Mucosa of rectum (tissue), 2 donors: ENCODE measurements around the gene ZEB2.
A peak's percentile ranks its signal among the peaks of the same experiment; 100 is the strongest.

Experiments used
- H3K27ac ChIP-seq, 2 donors: one replicate each; pipeline ENCODE4 v1.7.0; 2013; ENCODE audit warnings: inconsistent platforms in 2 of 2, low read depth in 2 of 2, low read length in 2 of 2
- H3K27me3 ChIP-seq, 2 donors: one replicate each; pipeline ENCODE4 v1.7.0; 2013; ENCODE audit warnings: low read length in 2 of 2; ENCODE audit not compliant: control insufficient read depth in 2 of 2, insufficient read depth in 2 of 2
- H3K36me3 ChIP-seq, 2 donors: one replicate each; pipeline ENCODE4 v1.7.0; 2013; ENCODE audit warnings: low read length in 2 of 2; ENCODE audit not compliant: control insufficient read depth in 2 of 2, insufficient read depth in 2 of 2
- H3K4me1 ChIP-seq, 2 donors: one replicate each; pipeline ENCODE4 v1.7.0; 2013; ENCODE audit warnings: low read length in 2 of 2, mild to moderate bottlenecking in 1 of 2; ENCODE audit not compliant: control insufficient read depth in 2 of 2, insufficient read depth in 2 of 2
- H3K4me3 ChIP-seq, 2 donors: one replicate each; pipeline ENCODE4 v1.7.0; 2013; ENCODE audit warnings: low read length in 2 of 2
- H3K9ac ChIP-seq, 2 donors: one replicate each; pipeline ENCODE4 v1.7.0; 2013; ENCODE audit warnings: low read length in 2 of 2, low read depth in 1 of 2, mild to moderate bottlenecking in 1 of 2
- H3K9me3 ChIP-seq, 2 donors: one replicate each; pipeline ENCODE4 v1.7.0; 2013; ENCODE audit warnings: low read length in 2 of 2; ENCODE audit not compliant: control insufficient read depth in 2 of 2
- donor health status: healthy.
- donor health status: Normal muscosa, but diverticular disease.

ZEB2 gene

GRCh38 chr2:144454466-144455287 is 65.2 kb downstream of the ZEB2 start:
- H3K27ac ChIP-seq = peak overlapping the region in 1 of 2 donors; percentile 5
- H3K9me3 ChIP-seq = no peaks in the 10 kb centered on the region
- peaks cover 0 to 6% of the 10 kb centered on the region in 2 donors for H3K4me1 ChIP-seq
- peaks cover 9 to 34% of the 10 kb centered on the region in 2 donors for H3K27me3 ChIP-seq
- peak overlapping the region in 1 of 2 donors; percentile 1 for H3K9ac ChIP-seq
- H3K4me3 ChIP-seq = peak overlapping the region in 1 of 2 donors; percentile 10
- H3K36me3 ChIP-seq = no peaks in the 10 kb centered on the region

GRCh38 chr2:144453486-144454158 is 66.3 kb downstream of the ZEB2 start:
- H3K4me3 ChIP-seq = no peak overlapping the region
- H3K9me3 ChIP-seq = no peaks in the 10 kb centered on the region
- no peak overlapping the region for H3K9ac ChIP-seq
- peaks cover 9 to 44% of the 10 kb centered on the region in 2 donors for H3K27me3 ChIP-seq
- H3K27ac ChIP-seq = no peak overlapping the region
- H3K4me1 ChIP-seq = peaks cover 4 to 8% of the 10 kb centered on the region in 2 donors
- no peaks in the 10 kb centered on the region for H3K36me3 ChIP-seq

- H3K36me3 ChIP-seq = no peaks in the 10 kb centered on the region
- peak overlapping the region in 1 of 2 donors; percentile 57 for H3K27ac ChIP-seq
- peaks cover 9 to 42% of the 10 kb centered on the region in 2 donors for H3K27me3 ChIP-seq
- no peak overlapping the region for H3K4me3 ChIP-seq
- no peak overlapping the region for H3K9ac ChIP-seq
- H3K9me3 ChIP-seq = no peaks in the 10 kb centered on the region
- H3K4me1 ChIP-seq = peaks cover 5 to 8% of the 10 kb centered on the region in 2 donors
These were observed 67.0 kb downstream of the ZEB2 start for GRCh38 chr2:144452989-144453336.

DNA sequence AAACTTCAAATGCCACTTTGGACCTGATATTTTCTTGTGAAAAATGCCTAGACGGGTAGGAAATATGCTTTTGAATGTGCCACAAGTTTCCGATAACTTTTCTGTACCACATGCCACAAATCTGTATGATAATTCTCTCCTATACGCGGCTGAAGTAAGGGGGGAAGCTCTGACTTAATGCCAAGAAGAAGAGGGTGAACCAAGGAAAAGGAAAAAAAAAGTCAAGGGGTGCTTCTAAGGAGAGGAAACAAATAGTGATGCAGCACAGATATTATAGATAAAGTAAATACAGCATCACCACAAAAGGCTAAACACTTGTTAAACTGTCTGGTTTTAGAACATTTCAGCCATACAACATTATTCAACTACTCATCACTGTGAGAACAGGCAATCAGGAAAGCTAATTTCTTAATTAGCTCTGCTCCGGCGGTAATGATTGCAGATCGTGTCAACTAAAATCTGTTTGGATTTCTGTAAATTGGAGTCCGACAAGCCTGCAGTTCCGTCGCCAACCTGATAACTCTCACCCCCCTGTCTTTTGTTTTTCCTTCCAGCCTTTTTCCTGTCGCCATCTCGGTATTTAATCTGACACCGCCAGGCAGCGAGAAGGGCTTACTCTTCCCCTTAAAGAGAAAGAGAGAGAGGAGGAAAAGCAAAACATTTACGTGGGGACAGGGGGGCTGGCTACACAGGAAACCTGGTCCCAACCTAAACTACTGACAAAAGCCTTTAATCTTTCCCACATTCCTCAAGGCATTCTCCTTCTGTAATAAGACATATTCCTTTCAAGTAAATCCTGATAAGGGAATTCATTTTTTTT is 67.5 kb downstream of the ZEB2 start:
- H3K27ac ChIP-seq = peak overlapping the region in 1 of 2 donors; percentile 57
- peak overlapping the region in 1 of 2 donors; percentile 20 for H3K9ac ChIP-seq
- H3K4me1 ChIP-seq = peaks cover 5 to 8% of the 10 kb centered on the region in 2 donors
- no peak overlapping the region for H3K4me3 ChIP-seq
- H3K27me3 ChIP-seq = peaks cover 8 to 40% of the 10 kb centered on the region in 2 donors
- H3K36me3 ChIP-seq = no peaks in the 10 kb centered on the region
- H3K9me3 ChIP-seq = no peaks in the 10 kb centered on the region

DNA sequence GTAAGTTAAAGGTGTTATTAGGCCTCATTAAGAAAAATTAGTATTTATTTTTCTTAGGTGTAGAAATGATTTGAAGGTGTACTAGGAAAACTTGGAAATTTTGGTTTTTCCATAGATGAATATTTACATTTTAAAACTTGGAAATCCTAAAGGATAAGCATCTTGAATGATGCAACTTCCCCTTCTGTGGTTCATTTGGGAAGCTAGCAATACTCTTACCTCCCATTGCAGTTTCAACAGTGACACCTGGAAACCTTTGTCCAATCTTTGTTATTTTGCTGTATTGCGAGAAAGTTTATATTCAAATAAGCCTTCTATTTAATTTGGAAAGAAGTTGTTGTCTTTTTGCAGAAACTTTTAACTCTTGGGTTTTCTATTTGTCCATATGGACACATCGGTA is 68.5 kb downstream of the ZEB2 start:
- Histone ChIP-seq H3K27me3 (peaks cover 2 to 36% of the 10 kb centered on the region in 2 donors), H3K4me3 (no peak overlapping the region), H3K36me3 (no peaks in the 10 kb centered on the region), H3K9ac (no peak overlapping the region), H3K4me1 (peaks cover 5 to 8% of the 10 kb centered on the region in 2 donors), H3K27ac (no peak overlapping the region), H3K9me3 (no peaks in the 10 kb centered on the region)

- peaks cover 2 to 5% of the 10 kb centered on the region in 2 donors for H3K4me1 ChIP-seq
- no peak overlapping the region for H3K9ac ChIP-seq
- H3K27ac ChIP-seq = peak overlapping the region in 1 of 2 donors; percentile 43
- H3K9me3 ChIP-seq = no peaks in the 10 kb centered on the region
- H3K4me3 ChIP-seq = peak overlapping the region in 1 of 2 donors; percentile 23
- H3K27me3 ChIP-seq = peaks cover 2 to 29% of the 10 kb centered on the region in 2 donors
- no peaks in the 10 kb centered on the region for H3K36me3 ChIP-seq
These were observed 70.9 kb downstream of the ZEB2 start for GRCh38 chr2:144449028-144449406.

GRCh38 chr2:144448389-144449027 is 71.4 kb downstream of the ZEB2 start:
- H3K36me3 ChIP-seq = no peaks in the 10 kb centered on the region
- peaks cover 2 to 5% of the 10 kb centered on the region in 2 donors for H3K4me1 ChIP-seq
- peak overlapping the region in 1 of 2 donors; percentile 23 for H3K4me3 ChIP-seq
- H3K27ac ChIP-seq = peak overlapping the region in 1 of 2 donors; percentile 43
- no peaks in the 10 kb centered on the region for H3K9me3 ChIP-seq
- no peak overlapping the region for H3K9ac ChIP-seq
- peaks cover 2 to 29% of the 10 kb centered on the region in 2 donors for H3K27me3 ChIP-seq

DNA sequence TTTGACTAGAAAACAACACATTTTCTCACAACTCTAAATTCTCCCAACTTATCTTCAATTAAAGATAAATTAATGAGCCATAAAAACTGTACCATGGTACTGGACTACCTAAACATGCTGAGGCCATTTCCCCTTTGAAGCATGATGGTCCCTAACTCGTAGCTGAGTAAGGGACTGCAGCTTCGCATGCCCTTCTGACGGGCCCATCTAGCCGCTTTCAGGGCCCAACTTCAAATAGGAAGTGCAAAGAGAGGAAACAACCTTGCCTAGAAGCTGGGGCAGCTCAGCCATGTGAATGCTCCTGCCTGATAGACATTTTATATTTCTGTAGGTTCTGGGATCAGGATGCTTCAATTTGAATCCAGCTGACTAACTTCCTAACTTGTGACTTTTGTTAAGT is 72.4 kb downstream of the ZEB2 start:
- peaks cover 2 to 5% of the 10 kb centered on the region in 2 donors for H3K4me1 ChIP-seq

DNA sequence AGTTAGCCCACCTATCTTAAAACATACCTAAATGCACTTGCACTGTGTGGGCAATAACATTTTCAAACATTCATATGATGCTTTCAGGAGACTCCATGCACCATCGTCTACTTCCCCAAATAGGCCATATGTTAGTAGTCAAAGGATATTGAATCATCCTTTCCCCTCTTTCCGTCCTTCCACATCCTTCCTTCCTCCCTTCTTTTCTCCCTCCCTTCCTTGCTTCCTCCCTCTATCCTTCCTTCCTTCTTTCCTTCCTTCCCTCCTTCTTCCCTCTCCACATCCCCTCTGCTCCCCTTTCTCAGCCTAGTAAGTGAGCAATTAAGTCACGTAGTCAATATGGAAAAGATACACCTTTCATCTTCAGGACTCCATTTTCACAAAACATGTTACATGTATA is 73.8 kb downstream of the ZEB2 start:
- Histone ChIP-seq H3K4me3 (no peak overlapping the region), H3K9ac (no peak overlapping the region), H3K9me3 (no peaks in the 10 kb centered on the region), H3K4me1 (peaks cover 2 to 5% of the 10 kb centered on the region in 2 donors), H3K27ac (no peak overlapping the region), H3K36me3 (no peaks in the 10 kb centered on the region), H3K27me3 (peaks cover 0 to 18% of the 10 kb centered on the region in 2 donors)

More for the DNA sequence above, 72.4 kb downstream of the ZEB2 start:
- Histone ChIP-seq H3K27me3 (peaks cover 2 to 22% of the 10 kb centered on the region in 2 donors), H3K9me3 (no peaks in the 10 kb centered on the region), H3K36me3 (no peaks in the 10 kb centered on the region), H3K9ac (no peak overlapping the region), H3K4me3 (no peak overlapping the region), H3K27ac (no peak overlapping the region)
